K562 (cell line): Measurements from ENCODE around the gene POLR2A. TPM values are rescaled to one million over a fixed set of nuclear protein-coding genes. Genes with fewer than 3 reads are reported as not detected.

Experiments
- ATAC-seq: fragments of 200-7000 bp; cut with Tn5 transposase; 3 replicates; pipeline ENCODE4 v1.9.1; 2020; ENCODE audit warnings: moderate library complexity
- BruUV-seq: library from RNA; stranded (reverse); fragments of 400-500 nt; replicated peaks from 2 replicates; lab custom pipeline; 2021; lab: Mats Ljungman, UMichigan
- CTCF ChIA-PET: fragments of 300-600 bp; formaldehyde crosslinking; extraction: SDS; loops from one replicate; lab custom pipeline; 2021; ENCODE audit warnings: low intra/inter-chr PET ratio; lab: Yijun Ruan, JAX
- POLR2A ChIA-PET: fragments of 300-600, 350-650 bp; sonication (Branson Sonifier 250); formaldehyde crosslinking; extraction: SDS; loops from one replicate; lab custom pipeline; 2021; ENCODE audit warnings: antibody characterized with exemption, inconsistent platforms; lab: Yijun Ruan, JAX
- DNase-seq, 4 experiments: peaks; one replicate each; pipeline versions ENCODE4 v3.0.0 to v3.0.0-alpha.2; 2011 to 2018; ENCODE audit warnings: low spot score in 3 of 4, mixed read lengths in 3 of 4; ENCODE audit errors: extremely low read depth in 1 of 4
- FAIRE-seq: peaks from 2 replicates; lab custom pipeline; 2011; peaks lifted over from hg19 to GRCh38; lab: Jason Lieb, UNC
- H2AFZ ChIP-seq: 2 replicates; pipeline ENCODE4 v1.6.0; 2011; ENCODE audit warnings: low read depth, low read length, control low read depth, inconsistent platforms
- H3K27ac ChIP-seq: fragments of 200-600 bp; 3 replicates; pipeline ENCODE4 v1.8.0; 2011; ENCODE audit warnings: low read depth, mild to moderate bottlenecking, control low read depth, inconsistent platforms, low read length, moderate library complexity, mixed read lengths; ENCODE audit errors: extremely low read depth
- H3K27me3 ChIP-seq, 2 experiments: fragments of 300-600 bp in 1 of 2; 2 replicates in 1 of 2; 3 replicates in 1 of 2; pipeline versions ENCODE4 v1.6.0 to v1.8.0; 2011; ENCODE audit warnings: inconsistent platforms in 2 of 2, low read length in 2 of 2, mild to moderate bottlenecking in 1 of 2, mixed read lengths in 1 of 2, moderate library complexity in 1 of 2; ENCODE audit not compliant: control insufficient read depth in 2 of 2, insufficient read depth in 2 of 2
- H3K36me3 ChIP-seq: fragments of 300-600 bp; 3 replicates; pipeline ENCODE4 v1.8.0; 2011; ENCODE audit warnings: mild to moderate bottlenecking, low read length, inconsistent platforms; ENCODE audit not compliant: control insufficient read depth, insufficient read depth
- H3K4me1 ChIP-seq, 2 experiments: fragments of 200-600 bp in 1 of 2; replicated peaks in 1 of 2; 2 replicates in 1 of 2; 3 replicates in 1 of 2; pipeline versions ENCODE4 v1.5.1 to v1.8.0; 2011; ENCODE audit warnings: inconsistent platforms in 2 of 2, low read length in 2 of 2, mild to moderate bottlenecking in 1 of 2, mixed read lengths in 1 of 2, moderate library complexity in 1 of 2; ENCODE audit not compliant: control insufficient read depth in 2 of 2, insufficient read depth in 2 of 2
- H3K4me2 ChIP-seq: 2 replicates; pipeline ENCODE4 v1.6.1; 2011; ENCODE audit warnings: low read length, control low read depth, inconsistent platforms, mixed read lengths; ENCODE audit not compliant: insufficient read depth
- H3K4me3 ChIP-seq: fragments of 200-600 bp; sonication (generic), shearing (Covaris generic); 2 replicates; pipeline ENCODE4 v1.5.1; 2016; ENCODE audit warnings: control low read depth, inconsistent platforms
- H3K79me2 ChIP-seq: fragments of 200-600 bp; 3 replicates; pipeline ENCODE4 v1.8.0; 2011; ENCODE audit warnings: low read length, inconsistent platforms; ENCODE audit not compliant: control insufficient read depth, insufficient read depth
- H3K9ac ChIP-seq, 2 experiments: 2 replicates each; pipeline versions ENCODE4 v1.6.0 to v1.6.1; 2011; ENCODE audit warnings: low read depth in 2 of 2, low read length in 2 of 2, control low read depth in 1 of 2, inconsistent platforms in 1 of 2, mild to moderate bottlenecking in 1 of 2, mixed read lengths in 1 of 2; ENCODE audit not compliant: insufficient read depth in 1 of 2
- H3K9me1 ChIP-seq: one replicate; pipeline ENCODE4 v1.6.0; 2011; ENCODE audit warnings: inconsistent platforms, mild to moderate bottlenecking, low read length, moderate library complexity; ENCODE audit not compliant: control insufficient read depth, insufficient read depth
- H3K9me3 ChIP-seq: replicated peaks from 2 replicates; pipeline ENCODE4 v1.5.1; 2011; ENCODE audit warnings: low read depth, low read length, inconsistent platforms; ENCODE audit not compliant: control insufficient read depth, insufficient read depth
- H4K20me1 ChIP-seq: replicated peaks from 2 replicates; pipeline ENCODE4 v1.6.1; 2011; ENCODE audit warnings: low read length, inconsistent platforms, mixed read lengths; ENCODE audit not compliant: control insufficient read depth, insufficient read depth
- COPS2 ChIP-seq: fragments of 450-650 bp; conservative IDR thresholded peaks from 2 replicates; pipeline ENCODE4 v1.6.1; 2016; ENCODE audit warnings: mild to moderate bottlenecking, moderate library complexity
- PHB ChIP-seq: fragments of 250-450 bp; sonication (Bioruptor Pico); IDR thresholded peaks from 2 replicates; pipeline ENCODE4 v1.5.0; 2021
- STAG1 ChIP-seq: sonication (generic); formaldehyde crosslinking; IDR thresholded peaks from 2 replicates; pipeline ENCODE4 v1.5.0; 2020; ENCODE audit warnings: missing genetic modification reagents, borderline replicate concordance
- TBP ChIP-seq: optimal IDR thresholded peaks from 2 replicates; pipeline ENCODE3; 2011; ENCODE audit warnings: low read depth, low read length, improper control_type of control experiment
- ZNF707 ChIP-seq: fragments of 250-450 bp; sonication (Bioruptor Pico); conservative IDR thresholded peaks from 2 replicates; pipeline ENCODE4 v1.8.0; 2022; ENCODE audit warnings: inconsistent platforms, mild to moderate bottlenecking, moderate library complexity
- ZNF766 ChIP-seq: fragments of 200-800 bp; sonication (Bioruptor generic); conservative IDR thresholded peaks from 2 replicates; pipeline ENCODE4 v1.6.1; 2016; ENCODE audit warnings: missing genetic modification characterization, missing compliant biosample characterization
- WGBS: fragments of 100-300 bp; shearing (Covaris generic); methylation state at CpG from one replicate; pipeline ENCODE4 v1.1.6; 2016; ENCODE audit warnings: low coverage, mixed read lengths; ENCODE audit not compliant: insufficient coverage; ENCODE audit errors: missing lambda C conversion rate; 5-methylcytosine and 5-hydroxymethylcytosine counted together
- in situ Hi-C: fragments of 300-500 bp; cut with MboI; formaldehyde crosslinking; loops from 4 replicates; pipeline ENCODE4 v1.15.0; 2018; ENCODE audit warnings: inconsistent platforms, mixed read lengths
- intact Hi-C: fragments of 100-400 bp; cut with micrococcal nuclease; formaldehyde crosslinking; loops from 2 replicates; pipeline ENCODE4 v1.14.2; 2022
- polyA plus RNA-seq, 8 experiments: library from polyadenylated mRNA; depleted of rRNA in 4 of 8; stranded (reverse) in 5 of 8; unstranded in 3 of 8; fragments of >200 nt; fragmentation: Nextera tagmentation in 2 of 8; fragmentation: Illumina TruSeq in 1 of 8; extraction: Ambion mirVana in 2 of 8; extraction: Trizol in 1 of 8; gene quantifications; 2 replicates each; pipeline versions ENCODE4 v1.2.1 to v1.2.3, GENCODE V29; 2011 to 2014; ENCODE audit warnings: inconsistent platforms in 1 of 8, missing spikeins in 1 of 8
- total RNA-seq, 7 experiments: library from RNA; depleted of rRNA in 6 of 7; stranded (reverse); fragments of >200 nt in 6 of 7; fragmentation: Illumina TruSeq in 2 of 7; extraction: Trizol in 2 of 7; gene quantifications; 2 replicates each; pipeline versions ENCODE4 v1.2.1 to v1.2.3, GENCODE V29; 2011 to 2021; ENCODE audit warnings: low replicate concordance in 1 of 7
- TF ChIP-seq, protein P1 (sequence below), 2 experiments: fragments of 450-650 bp; IDR thresholded peaks; 2 replicates each; pipeline ENCODE4 v1.6.1; 2016
- TF ChIP-seq, protein P2 (sequence below): fragments of 200-400 bp; formaldehyde crosslinking; IDR thresholded peaks from 2 replicates; pipeline ENCODE4 v1.6.1; 2017; ENCODE audit warnings: mild to moderate bottlenecking, low read depth, low read length, moderate library complexity

Gene POLR2A
- total and polyA plus RNA-seq, 9 of the 15 experiments (the other 6 are each of a cell fraction or from before 2014, with no cell fraction given), result 1.3 to 109 (median 12.4) TPM

- H2AFZ ChIP-seq, result no peak overlapping the region
- CTCF ChIA-PET, result no interaction called here
- no peaks in the 10 kb centered on the region for H3K9me3 ChIP-seq
- H3K36me3 ChIP-seq, result no peaks in the 10 kb centered on the region
- H4K20me1 ChIP-seq, result no peaks in the 10 kb centered on the region
- FAIRE-seq (no peak), DNase-seq (no peak), ATAC-seq (no peak)
- WGBS, result 50% methylated on average over 1 of the region's 7 CpGs
- H3K79me2 ChIP-seq, result peaks cover 5% of the 10 kb centered on the region; the same call in 2 of the 3 replicates
- in situ Hi-C loops, result no loop called here
- POLR2A ChIA-PET, result interaction anchor here (0.8 to 2.0 kb wide), 4 partner anchors 36 to 45 kb away, joined by 4 to 8 read pairs (median 6); partner anchors contain the start of genes POLR2A and ZBTB4
- H3K27ac ChIP-seq, result no peak overlapping the region; the same call in 2 of the 3 replicates
- H3K4me1 ChIP-seq, result peaks cover 17 to 74% of the 10 kb centered on the region in 2 experiments; a peak in 4 of 5 replicates
- no peak overlapping the region for H3K4me3 ChIP-seq
- no peak overlapping the region for H3K4me2 ChIP-seq
- no peak overlapping the region; a peak in 1 of 4 replicates for H3K9ac ChIP-seq
- TF ChIP-seq PHB (CRISPR knock-in tag) (no peak), STAG1 (CRISPR knock-in tag) (no peak), ZNF707 (CRISPR knock-in tag) (no peak), TBP (no peak), ZNF766 (no peak), COPS2 (no peak)
- TF ChIP-seq, protein P1, sequence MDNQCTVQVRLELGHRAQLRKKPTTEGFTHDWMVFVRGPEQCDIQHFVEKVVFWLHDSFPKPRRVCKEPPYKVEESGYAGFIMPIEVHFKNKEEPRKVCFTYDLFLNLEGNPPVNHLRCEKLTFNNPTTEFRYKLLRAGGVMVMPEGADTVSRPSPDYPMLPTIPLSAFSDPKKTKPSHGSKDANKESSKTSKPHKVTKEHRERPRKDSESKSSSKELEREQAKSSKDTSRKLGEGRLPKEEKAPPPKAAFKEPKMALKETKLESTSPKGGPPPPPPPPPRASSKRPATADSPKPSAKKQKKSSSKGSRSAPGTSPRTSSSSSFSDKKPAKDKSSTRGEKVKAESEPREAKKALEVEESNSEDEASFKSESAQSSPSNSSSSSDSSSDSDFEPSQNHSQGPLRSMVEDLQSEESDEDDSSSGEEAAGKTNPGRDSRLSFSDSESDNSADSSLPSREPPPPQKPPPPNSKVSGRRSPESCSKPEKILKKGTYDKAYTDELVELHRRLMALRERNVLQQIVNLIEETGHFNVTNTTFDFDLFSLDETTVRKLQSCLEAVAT (IDR thresholded peaks at IDR 0.05), result no peak
- TF ChIP-seq, protein P2, sequence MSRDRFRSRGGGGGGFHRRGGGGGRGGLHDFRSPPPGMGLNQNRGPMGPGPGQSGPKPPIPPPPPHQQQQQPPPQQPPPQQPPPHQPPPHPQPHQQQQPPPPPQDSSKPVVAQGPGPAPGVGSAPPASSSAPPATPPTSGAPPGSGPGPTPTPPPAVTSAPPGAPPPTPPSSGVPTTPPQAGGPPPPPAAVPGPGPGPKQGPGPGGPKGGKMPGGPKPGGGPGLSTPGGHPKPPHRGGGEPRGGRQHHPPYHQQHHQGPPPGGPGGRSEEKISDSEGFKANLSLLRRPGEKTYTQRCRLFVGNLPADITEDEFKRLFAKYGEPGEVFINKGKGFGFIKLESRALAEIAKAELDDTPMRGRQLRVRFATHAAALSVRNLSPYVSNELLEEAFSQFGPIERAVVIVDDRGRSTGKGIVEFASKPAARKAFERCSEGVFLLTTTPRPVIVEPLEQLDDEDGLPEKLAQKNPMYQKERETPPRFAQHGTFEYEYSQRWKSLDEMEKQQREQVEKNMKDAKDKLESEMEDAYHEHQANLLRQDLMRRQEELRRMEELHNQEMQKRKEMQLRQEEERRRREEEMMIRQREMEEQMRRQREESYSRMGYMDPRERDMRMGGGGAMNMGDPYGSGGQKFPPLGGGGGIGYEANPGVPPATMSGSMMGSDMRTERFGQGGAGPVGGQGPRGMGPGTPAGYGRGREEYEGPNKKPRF, result no peak
- intact Hi-C loops, result no loop called here
- H3K9me1 ChIP-seq, result peaks cover 3% of the 10 kb centered on the region
- no peaks in the 10 kb centered on the region for H3K27me3 ChIP-seq
- no TSS peak for BruUV-seq
Measured at GRCh38 chr17:7441266-7441665, 42.9 kb upstream of the POLR2A start.
